Activated naive CD8-positive, alpha-beta T cell treated with anti-CD3 and anti-CD28 coated beads, Interleukin-2, amount 10 ng/mL, durations not matched to agents 7 days and 5 days (primary cell): ENCODE measurements around the gene ALLC. TPM values are rescaled to one million over a fixed set of nuclear protein-coding genes. Genes with fewer than 3 reads are reported as not detected.
"Not testable (repeated sequence)": the region's sequence is repeated elsewhere in the genome, so short reads cannot be mapped to it uniquely, and the experiment has no call there.

Source experiments
- ATAC-seq: fragments of 150-1000 bp; cut with Tn5 transposase; one replicate; pipeline ENCODE4 v1.10.0; 2021; ENCODE audit warnings: low read depth, moderate library complexity
- POLR2A ChIA-PET: fragments of 350-600 bp; sonication (Branson Sonifier 250); formaldehyde crosslinking; loops from one replicate; lab custom pipeline; 2021; ENCODE audit warnings: antibody characterized with exemption; lab: Charles Lee
- DNase-seq: peaks from one replicate; pipeline ENCODE4 v3.0.0; 2021
- H3K27ac Mint-ChIP-seq: one replicate; pipeline ENCODE4 v1.8.0; 2022; ENCODE audit warnings: mild to moderate bottlenecking, mixed read lengths
- H3K27me3 Mint-ChIP-seq: one replicate; pipeline ENCODE4 v1.8.0; 2022; ENCODE audit warnings: mild to moderate bottlenecking, moderate library complexity, mixed read lengths
- H3K36me3 Mint-ChIP-seq: one replicate; pipeline ENCODE4 v1.8.0; 2021; ENCODE audit warnings: mild to moderate bottlenecking, mixed read lengths
- H3K4me1 Mint-ChIP-seq: one replicate; pipeline ENCODE4 v1.8.0; 2021; ENCODE audit warnings: mixed read lengths
- H3K4me3 Mint-ChIP-seq: one replicate; pipeline ENCODE4 v1.8.0; 2022; ENCODE audit warnings: mild to moderate bottlenecking, moderate library complexity, mixed read lengths
- H3K9me3 Mint-ChIP-seq: one replicate; pipeline ENCODE4 v1.8.0; 2021; ENCODE audit warnings: mixed read lengths
- total RNA-seq, 2 experiments: library from RNA; stranded (reverse); gene quantifications; one replicate each; pipeline ENCODE4 v1.2.3, GENCODE V29; 2021

ALLC gene
- total RNA-seq, 2 experiments from 2014 or later: not detected

DNA sequence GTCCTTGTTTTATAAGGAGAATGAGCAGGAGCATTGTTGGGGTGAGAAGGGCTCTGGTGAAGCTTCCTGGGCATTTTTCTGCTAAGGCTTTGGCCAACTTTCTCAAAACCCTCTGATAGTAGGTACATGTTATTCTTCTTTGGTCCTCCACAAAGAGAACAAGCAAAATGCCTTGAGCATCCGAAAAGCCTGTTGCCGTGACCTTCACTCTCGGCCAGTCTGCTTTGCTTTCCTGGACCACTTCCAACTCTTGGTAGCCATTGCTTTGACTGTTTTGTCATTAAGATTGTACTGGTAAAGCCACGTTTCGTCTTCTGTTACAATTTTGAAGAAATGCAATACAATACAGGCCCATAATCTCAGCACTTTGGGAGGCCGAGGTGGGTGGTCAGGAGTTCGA, 27.4 kb upstream of the ALLC start:
- no peak overlapping the region for H3K4me3 Mint-ChIP-seq
- ATAC-seq (no peak), DNase-seq (no peak)
- no peaks in the 10 kb centered on the region for H3K27me3 Mint-ChIP-seq
- no peaks in the 10 kb centered on the region for H3K4me1 Mint-ChIP-seq
- H3K36me3 Mint-ChIP-seq: no peaks in the 10 kb centered on the region
- no peaks in the 10 kb centered on the region for H3K9me3 Mint-ChIP-seq
- H3K27ac Mint-ChIP-seq: no peak overlapping the region
- POLR2A ChIA-PET: no interaction called here

- ATAC-seq (no peak), DNase-seq (peak; percentile 19)
- H3K27ac Mint-ChIP-seq: no peak overlapping the region
- no peaks in the 10 kb centered on the region for H3K9me3 Mint-ChIP-seq
- no peaks in the 10 kb centered on the region for H3K36me3 Mint-ChIP-seq
- H3K27me3 Mint-ChIP-seq: no peaks in the 10 kb centered on the region
- H3K4me3 Mint-ChIP-seq: no peak overlapping the region
- POLR2A ChIA-PET: no interaction called here
- H3K4me1 Mint-ChIP-seq: no peaks in the 10 kb centered on the region
Observed at GRCh38 chr2:3631161-3631850, 26.7 kb upstream of the ALLC start.

- H3K9me3 Mint-ChIP-seq: no peaks in the 10 kb centered on the region
- peaks cover 2% of the 10 kb centered on the region for H3K27me3 Mint-ChIP-seq
- no peaks in the 10 kb centered on the region for H3K4me1 Mint-ChIP-seq
- POLR2A ChIA-PET: no interaction called here
- no peak for ATAC-seq
- H3K27ac Mint-ChIP-seq: no peak overlapping the region
- H3K36me3 Mint-ChIP-seq: no peaks in the 10 kb centered on the region
- DNase-seq: peak; percentile 18
- H3K4me3 Mint-ChIP-seq: no peak overlapping the region
Observed at GRCh38 chr2:3631851-3632659, 25.9 kb upstream of the ALLC start.

DNA sequence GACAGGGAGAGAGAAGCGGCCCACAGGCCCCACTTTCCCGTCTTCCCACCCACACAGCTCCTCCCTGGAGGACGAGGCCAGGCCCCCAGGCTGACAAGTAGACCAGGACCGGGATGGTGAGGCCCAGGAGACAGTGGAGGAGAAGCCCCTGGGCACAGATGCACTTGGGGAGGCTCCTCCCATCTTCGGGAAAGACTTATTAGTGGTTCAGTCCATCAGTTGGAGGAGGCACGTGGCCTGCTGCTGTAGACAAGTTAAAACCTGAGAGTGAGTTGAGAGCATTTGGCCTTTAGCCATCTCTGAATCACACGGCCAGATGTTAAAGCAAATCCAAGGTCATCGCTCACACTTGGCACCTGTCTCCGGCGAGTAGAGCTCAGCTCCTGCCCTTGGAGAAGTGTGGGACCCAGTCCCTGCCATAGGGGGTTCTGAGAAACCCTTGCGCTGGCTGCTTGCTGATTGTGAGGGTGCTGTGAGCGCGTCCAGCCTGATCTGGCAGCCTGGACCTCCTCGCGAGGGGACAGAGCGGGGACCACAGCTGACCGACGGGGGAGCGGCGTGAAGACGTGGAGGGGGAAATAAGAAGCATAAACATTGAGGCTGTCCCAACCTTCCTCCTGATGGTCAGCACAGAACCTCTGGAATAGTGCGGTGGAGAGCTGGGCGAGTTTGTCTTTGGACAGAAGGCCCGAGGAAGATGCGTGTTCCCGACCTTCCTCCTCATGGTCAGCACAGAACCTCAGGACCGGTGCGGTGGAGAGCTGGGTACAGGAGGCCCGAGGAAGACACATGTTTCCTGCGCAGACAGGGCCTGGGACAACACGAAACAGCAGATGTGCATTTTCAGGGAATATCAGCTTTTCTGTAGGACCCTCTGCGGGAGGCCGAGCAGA, 24.7 kb upstream of the ALLC start:
- Mint-ChIP-seq H3K27ac (no peak overlapping the region), H3K9me3 (no peaks in the 10 kb centered on the region), H3K4me3 (no peak overlapping the region), H3K36me3 (no peaks in the 10 kb centered on the region), H3K27me3 (peaks cover 2% of the 10 kb centered on the region), H3K4me1 (no peaks in the 10 kb centered on the region)
- POLR2A ChIA-PET: no interaction called here
- no peak for ATAC-seq
- DNase-seq: peak; percentile 17

- Mint-ChIP-seq H3K36me3 (no peaks in the 10 kb centered on the region), H3K4me3 (no peak overlapping the region), H3K4me1 (no peaks in the 10 kb centered on the region), H3K27ac (no peak overlapping the region), H3K27me3 (peaks cover 2% of the 10 kb centered on the region), H3K9me3 (no peaks in the 10 kb centered on the region)
- POLR2A ChIA-PET: no interaction called here
- DNase-seq (no peak), ATAC-seq (no peak)
Observed at GRCh38 chr2:3633982-3634595, 23.9 kb upstream of the ALLC start.

GRCh38 chr2:3634596-3635121, 23.3 kb upstream of the ALLC start:
- POLR2A ChIA-PET: no interaction called here
- no peak for ATAC-seq
- H3K27ac Mint-ChIP-seq: no peak overlapping the region
- H3K36me3 Mint-ChIP-seq: no peaks in the 10 kb centered on the region
- H3K4me1 Mint-ChIP-seq: no peaks in the 10 kb centered on the region
- no peak overlapping the region for H3K4me3 Mint-ChIP-seq
- DNase-seq: no peak
- peaks cover 2% of the 10 kb centered on the region for H3K27me3 Mint-ChIP-seq
- no peaks in the 10 kb centered on the region for H3K9me3 Mint-ChIP-seq

DNA sequence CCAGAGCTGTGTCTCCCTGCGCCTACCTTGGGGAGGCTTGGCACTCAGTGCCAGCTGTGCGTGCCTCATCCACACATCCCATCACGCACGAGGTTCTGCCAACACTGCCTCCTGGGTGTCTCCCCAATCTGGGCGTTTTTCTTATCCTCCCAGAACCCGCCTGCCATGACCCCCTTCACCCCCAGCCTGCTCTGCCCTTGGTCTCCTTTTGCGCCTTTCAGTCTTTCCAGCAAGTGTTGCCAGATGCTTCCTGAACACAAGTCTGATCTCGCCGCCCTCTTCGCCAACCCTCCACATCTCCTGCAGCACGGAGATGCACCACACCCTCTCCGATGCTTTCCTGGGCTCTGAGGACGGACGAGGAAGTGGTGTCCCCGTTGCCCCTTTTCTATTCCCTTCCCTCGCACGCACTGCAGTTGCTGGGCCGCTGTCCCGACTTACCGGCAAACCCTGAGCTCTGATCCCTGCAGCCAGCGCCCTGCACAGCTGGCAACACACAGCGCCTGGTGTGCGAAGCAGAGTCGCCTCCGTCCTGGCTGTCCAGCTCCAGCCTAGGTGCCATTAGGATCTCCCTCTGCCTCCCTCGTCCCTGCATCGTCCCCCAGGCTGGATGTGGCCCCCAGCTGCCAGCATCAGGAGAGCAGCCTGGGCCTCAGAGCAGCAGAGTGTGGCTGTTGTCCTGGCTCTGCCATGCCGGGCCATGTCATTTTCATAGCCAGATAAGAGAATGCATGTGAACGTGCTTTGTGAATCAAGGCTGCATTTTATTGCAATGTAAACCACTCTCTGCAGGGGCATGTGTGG, 22.6 kb upstream of the ALLC start:
- POLR2A ChIA-PET: no interaction called here
- H3K4me3 Mint-ChIP-seq: no peak overlapping the region
- DNase-seq (no peak), ATAC-seq (no peak)
- no peaks in the 10 kb centered on the region for H3K4me1 Mint-ChIP-seq
- no peaks in the 10 kb centered on the region for H3K9me3 Mint-ChIP-seq
- peaks cover 2% of the 10 kb centered on the region for H3K27me3 Mint-ChIP-seq
- no peak overlapping the region for H3K27ac Mint-ChIP-seq
- H3K36me3 Mint-ChIP-seq: no peaks in the 10 kb centered on the region

- ATAC-seq, H3K9me3 Mint-ChIP-seq, H3K4me3 Mint-ChIP-seq, H3K27ac Mint-ChIP-seq, H3K27me3 Mint-ChIP-seq, H3K36me3 Mint-ChIP-seq, DNase-seq, POLR2A ChIA-PET, H3K4me1 Mint-ChIP-seq: not testable (repeated sequence)
Observed at GRCh38 chr2:3635975-3636327, 22.0 kb upstream of the ALLC start.

GRCh38 chr2:3636586-3637310, 21.3 kb upstream of the ALLC start:
- ATAC-seq: no peak
- Mint-ChIP-seq H3K4me1 (no peaks in the 10 kb centered on the region), H3K4me3 (no peak overlapping the region), H3K27ac (no peak overlapping the region), H3K36me3 (no peaks in the 10 kb centered on the region), H3K9me3 (no peaks in the 10 kb centered on the region), H3K27me3 (peaks cover 2% of the 10 kb centered on the region)
- POLR2A ChIA-PET: no interaction called here
- no peak for DNase-seq

DNA sequence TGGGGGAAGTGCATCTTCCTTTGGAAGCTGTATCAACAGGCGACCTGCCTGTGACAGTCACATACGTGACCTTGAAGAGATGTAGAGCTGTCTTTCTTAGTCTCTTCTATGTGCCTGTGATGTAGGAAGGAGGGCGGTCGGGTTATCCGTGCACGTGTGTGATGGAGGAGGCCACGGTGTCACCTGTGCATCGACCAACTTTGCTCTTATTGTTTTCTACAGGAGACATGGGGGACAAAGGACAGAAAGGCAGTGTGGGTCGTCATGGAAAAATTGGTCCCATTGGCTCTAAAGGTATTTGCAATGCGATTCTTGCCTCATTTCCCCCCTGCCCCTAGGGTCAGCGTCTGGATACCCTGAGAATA, 20.7 kb upstream of the ALLC start:
- Mint-ChIP-seq H3K27me3 (peaks cover 2% of the 10 kb centered on the region), H3K27ac (no peak overlapping the region), H3K4me3 (no peak overlapping the region), H3K9me3 (no peaks in the 10 kb centered on the region), H3K36me3 (no peaks in the 10 kb centered on the region), H3K4me1 (no peaks in the 10 kb centered on the region)
- POLR2A ChIA-PET: no interaction called here
- DNase-seq: no peak
- no peak for ATAC-seq

GRCh38 chr2:3637692-3638455, 20.1 kb upstream of the ALLC start:
- POLR2A ChIA-PET: no interaction called here
- peak; percentile 23 for DNase-seq
- Mint-ChIP-seq H3K27ac (no peak overlapping the region), H3K4me1 (no peaks in the 10 kb centered on the region), H3K4me3 (no peak overlapping the region), H3K9me3 (no peaks in the 10 kb centered on the region), H3K36me3 (no peaks in the 10 kb centered on the region), H3K27me3 (peaks cover 2% of the 10 kb centered on the region)
- no peak for ATAC-seq
